ENCODE results near the gene ABCB11.
"Not testable (repeated sequence)": the region's sequence is repeated elsewhere in the genome, so short reads cannot be mapped to it uniquely, and the experiment has no call there.

The ABCB11 gene

GRCh38 chr2:168894101-168894500, 137.0 kb downstream of the ABCB11 start:
- TF ChIP-seq, protein P1, sequence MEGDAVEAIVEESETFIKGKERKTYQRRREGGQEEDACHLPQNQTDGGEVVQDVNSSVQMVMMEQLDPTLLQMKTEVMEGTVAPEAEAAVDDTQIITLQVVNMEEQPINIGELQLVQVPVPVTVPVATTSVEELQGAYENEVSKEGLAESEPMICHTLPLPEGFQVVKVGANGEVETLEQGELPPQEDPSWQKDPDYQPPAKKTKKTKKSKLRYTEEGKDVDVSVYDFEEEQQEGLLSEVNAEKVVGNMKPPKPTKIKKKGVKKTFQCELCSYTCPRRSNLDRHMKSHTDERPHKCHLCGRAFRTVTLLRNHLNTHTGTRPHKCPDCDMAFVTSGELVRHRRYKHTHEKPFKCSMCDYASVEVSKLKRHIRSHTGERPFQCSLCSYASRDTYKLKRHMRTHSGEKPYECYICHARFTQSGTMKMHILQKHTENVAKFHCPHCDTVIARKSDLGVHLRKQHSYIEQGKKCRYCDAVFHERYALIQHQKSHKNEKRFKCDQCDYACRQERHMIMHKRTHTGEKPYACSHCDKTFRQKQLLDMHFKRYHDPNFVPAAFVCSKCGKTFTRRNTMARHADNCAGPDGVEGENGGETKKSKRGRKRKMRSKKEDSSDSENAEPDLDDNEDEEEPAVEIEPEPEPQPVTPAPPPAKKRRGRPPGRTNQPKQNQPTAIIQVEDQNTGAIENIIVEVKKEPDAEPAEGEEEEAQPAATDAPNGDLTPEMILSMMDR (IDR thresholded peaks at IDR 0.05): no peak
- no peak for DNase-seq (ENCODE audit: low spot score)
- Histone ChIP-seq H3K27ac (no peak overlapping the region), H3K4me3 (no peak overlapping the region)

DNA sequence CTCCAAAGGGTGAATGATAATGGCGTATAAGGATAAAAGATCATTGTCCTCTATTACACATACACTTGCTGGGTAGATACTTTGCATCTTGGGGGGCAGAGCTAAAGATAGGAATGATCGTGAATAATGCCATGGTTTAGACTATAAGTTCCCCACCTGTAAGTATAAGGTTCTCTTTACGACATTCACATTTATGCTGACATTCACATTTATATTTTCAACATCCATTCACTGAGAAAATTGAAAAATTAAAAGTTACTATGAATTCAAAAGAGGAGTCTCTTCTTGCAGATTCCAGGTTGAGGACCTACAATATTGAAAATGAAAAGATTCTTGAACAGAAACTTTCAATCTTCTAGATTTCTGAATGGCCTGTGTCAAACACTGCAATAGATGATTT, 138.8 kb downstream of the ABCB11 start:
- no peak overlapping the region for H3K4me3 ChIP-seq
- TF ChIP-seq, protein P1 (IDR thresholded peaks at IDR 0.05): no peak
- DNase-seq (ENCODE audit: low spot score): no peak
- no peak overlapping the region for H3K27ac ChIP-seq

- H3K27ac ChIP-seq: no peak within 1 kb of the TSS
- TF ChIP-seq, protein P1 (IDR thresholded peaks at IDR 0.05): no peak
- DNase-seq (ENCODE audit: low spot score): peak; percentile 85
Measured at GRCh38 chr2:168890006-168890782, 140.9 kb downstream of the ABCB11 start, which contains the start of gene SPC25. Gene SPC25 (minus strand): TSS chr2:168890430. CDS start chr2:168889519, 911 bp downstream.

GRCh38 chr2:168889635-168890005, 141.5 kb downstream of the ABCB11 start:
- DNase-seq (ENCODE audit: low spot score): no peak
- no peak overlapping the region for H3K27ac ChIP-seq
- TF ChIP-seq, protein P1 (IDR thresholded peaks at IDR 0.05): no peak
- peak overlapping the region; percentile 78 for H3K4me3 ChIP-seq

More at GRCh38 chr2:168890006-168890782, 140.9 kb downstream of the ABCB11 start, which contains the start of gene SPC25:
- H3K4me3 ChIP-seq: peak within 1 kb of the TSS; percentile 78

- Histone ChIP-seq H3K27ac (no peak overlapping the region), H3K4me3 (no peak overlapping the region)
- DNase-seq (ENCODE audit: low spot score): no peak
- TF ChIP-seq, protein P1 (IDR thresholded peaks at IDR 0.05): no peak
Measured at GRCh38 chr2:168884975-168885374, 146.1 kb downstream of the ABCB11 start.

- DNase-seq (ENCODE audit: low spot score); H3K4me3 ChIP-seq; H3K27ac ChIP-seq: not testable (repeated sequence)
Measured at GRCh38 chr2:168882163-168882562, 149.0 kb downstream of the ABCB11 start.

DNA sequence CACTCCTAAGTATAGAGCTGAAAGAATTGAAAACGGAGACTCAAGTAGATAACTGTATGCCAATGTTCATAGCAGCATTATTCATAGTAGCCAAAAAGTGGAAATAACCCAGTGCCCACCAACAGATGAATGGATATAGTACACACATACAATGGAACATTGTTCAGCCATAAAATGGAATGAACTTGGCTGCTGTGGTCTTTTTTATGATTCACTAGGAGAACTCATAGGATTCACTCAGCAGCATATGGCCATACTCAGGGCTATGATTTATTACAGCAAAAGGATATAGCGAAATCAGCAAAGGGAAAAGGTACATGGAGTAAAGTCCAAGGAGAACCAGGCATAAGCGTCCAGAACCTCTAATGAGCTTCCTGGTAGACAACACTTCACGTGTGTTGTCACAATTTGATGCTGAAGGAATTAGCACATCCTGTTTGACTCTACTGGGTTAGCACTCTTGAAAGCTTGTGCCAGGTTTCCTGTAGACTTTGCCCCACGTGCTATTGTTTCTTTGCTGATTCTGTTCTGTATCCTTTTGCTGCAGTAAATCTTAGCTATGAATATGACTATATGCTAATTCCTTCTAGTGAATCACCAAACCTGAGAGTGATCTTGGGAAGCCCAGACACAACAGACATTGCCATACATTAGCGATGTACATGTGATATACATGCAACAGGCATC, 156.6 kb downstream of the ABCB11 start:
- Histone ChIP-seq H3K27ac (no peak overlapping the region), H3K4me3 (no peak overlapping the region)
- DNase-seq (ENCODE audit: low spot score): no peak
- TF ChIP-seq, protein P1 (IDR thresholded peaks at IDR 0.05): no peak

DNA sequence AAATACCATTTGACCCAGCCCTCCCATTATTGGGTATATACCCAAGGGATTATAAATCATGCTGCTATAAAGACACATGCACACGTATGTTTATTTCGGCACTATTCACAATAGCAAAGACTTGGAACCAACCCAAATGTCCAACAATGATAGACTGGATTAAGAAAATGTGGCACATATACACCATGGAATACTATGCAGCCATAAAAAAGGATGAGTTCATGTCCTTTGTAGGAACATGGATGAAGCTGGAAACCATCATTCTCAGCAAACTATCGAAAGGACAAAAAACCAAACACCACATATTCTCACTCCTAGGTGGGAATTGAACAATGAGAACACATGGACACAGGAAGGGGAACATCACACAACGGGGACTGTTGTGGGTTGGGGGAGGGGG, 160.3 kb downstream of the ABCB11 start:
- not testable (repeated sequence) for H3K4me3 ChIP-seq; H3K27ac ChIP-seq; DNase-seq (ENCODE audit: low spot score)

Data from coronary artery (tissue), 2 donors.